HG03196 (cell line): Measurements from ENCODE around the gene TSPY9.
"Not testable (repeated sequence)": the region's sequence is repeated elsewhere in the genome, so short reads cannot be mapped to it uniquely, and the experiment has no call there.

ENCODE experiments used
- ATAC-seq: cut with Tn5 transposase; IDR thresholded peaks from one replicate; pipeline ENCODE4 v1.9.1; 2021; ENCODE audit not compliant: unreplicated experiment

TSPY9 gene, protein sequence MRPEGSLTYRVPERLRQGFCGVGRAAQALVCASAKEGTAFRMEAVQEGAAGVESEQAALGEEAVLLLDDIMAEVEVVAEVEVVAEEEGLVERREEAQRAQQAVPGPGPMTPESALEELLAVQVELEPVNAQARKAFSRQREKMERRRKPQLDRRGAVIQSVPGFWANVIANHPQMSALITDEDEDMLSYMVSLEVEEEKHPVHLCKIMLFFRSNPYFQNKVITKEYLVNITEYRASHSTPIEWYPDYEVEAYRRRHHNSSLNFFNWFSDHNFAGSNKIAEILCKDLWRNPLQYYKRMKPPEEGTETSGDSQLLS

DNA sequence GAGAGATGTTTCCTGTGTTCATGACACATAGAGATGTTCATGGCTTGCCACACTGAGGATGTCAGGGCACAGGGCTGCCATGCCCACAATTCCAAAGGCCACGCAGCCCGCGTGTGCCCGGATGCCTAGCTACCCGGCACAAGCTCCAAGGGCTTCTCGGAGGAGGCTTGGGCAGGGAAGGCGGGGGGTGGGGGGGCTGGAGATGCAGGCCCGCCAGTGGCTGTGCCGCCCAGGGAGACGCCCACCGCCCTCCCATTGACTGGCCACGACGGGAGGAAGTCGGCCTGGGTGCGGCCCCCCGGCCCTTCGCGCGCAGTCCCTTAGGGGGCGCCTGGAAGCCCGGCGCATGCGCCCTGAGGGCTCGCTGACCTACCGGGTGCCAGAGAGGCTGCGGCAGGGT is at the start of gene TSPY9:
Gene TSPY9, plus strand, starts transcription at position 301 of the 400 bp plus-strand sequence. Its CDS starts 46 bp downstream, at position 347.
- ATAC-seq, result not testable (repeated sequence)

DNA sequence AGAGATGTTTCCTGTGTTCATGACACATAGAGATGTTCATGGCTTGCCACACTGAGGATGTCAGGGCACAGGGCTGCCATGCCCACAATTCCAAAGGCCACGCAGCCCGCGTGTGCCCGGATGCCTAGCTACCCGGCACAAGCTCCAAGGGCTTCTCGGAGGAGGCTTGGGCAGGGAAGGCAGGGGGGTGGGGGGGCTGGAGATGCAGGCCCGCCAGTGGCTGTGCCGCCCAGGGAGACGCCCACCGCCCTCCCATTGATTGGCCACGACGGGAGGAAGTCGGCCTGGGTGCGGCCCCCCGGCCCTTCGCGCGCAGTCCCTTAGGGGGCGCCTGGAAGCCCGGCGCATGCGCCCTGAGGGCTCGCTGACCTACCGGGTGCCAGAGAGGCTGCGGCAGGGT is 20.4 kb upstream of the TSPY9 start, which contains the start of gene TSPY1:
Gene TSPY1, plus strand, starts transcription at position 301 of the 400 bp plus-strand sequence. Its CDS starts 46 bp downstream, at position 347.
- ATAC-seq, result not testable (repeated sequence)

DNA sequence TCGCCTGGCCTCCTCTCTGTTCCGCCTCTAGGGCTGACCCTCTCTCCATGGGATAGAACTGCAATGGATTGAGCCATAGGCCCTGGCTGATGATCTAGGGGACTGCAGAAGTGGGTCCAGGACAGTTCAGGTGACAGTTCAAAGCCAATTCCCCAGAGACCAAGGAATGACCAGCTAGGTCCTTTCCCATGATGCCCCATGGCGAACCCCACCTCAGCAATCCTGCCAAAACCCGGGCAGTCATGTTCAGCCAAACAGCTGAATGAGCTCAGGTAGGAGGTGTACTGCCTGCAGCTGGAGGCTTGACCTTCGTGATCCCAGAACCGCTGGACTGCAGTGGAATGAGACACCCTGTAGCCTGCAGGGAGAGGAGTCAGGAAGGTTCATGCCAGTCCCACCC is 17.3 kb downstream of the TSPY9 start:
- not testable (repeated sequence) for ATAC-seq

DNA sequence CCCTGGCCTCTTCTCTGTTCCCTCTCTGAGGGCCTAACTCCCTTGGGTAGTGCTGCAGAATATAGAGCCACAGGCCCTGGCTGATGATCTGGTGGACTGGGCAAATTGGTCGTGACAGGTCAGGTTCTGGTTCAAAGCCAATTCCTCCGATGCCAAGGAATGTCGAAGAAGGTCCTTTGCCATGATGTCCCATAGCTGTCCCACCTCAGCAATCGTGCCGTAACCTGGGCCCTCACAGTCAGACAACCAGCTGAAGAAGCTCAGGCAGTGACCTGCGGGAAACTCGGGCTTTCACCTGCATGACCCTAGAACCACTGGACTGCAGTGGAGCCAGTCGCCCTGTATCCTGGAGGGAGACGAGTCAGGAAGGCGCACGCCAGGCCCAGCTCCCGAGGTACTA is 29.2 kb downstream of the TSPY9 start:
- not testable (repeated sequence) for ATAC-seq

DNA sequence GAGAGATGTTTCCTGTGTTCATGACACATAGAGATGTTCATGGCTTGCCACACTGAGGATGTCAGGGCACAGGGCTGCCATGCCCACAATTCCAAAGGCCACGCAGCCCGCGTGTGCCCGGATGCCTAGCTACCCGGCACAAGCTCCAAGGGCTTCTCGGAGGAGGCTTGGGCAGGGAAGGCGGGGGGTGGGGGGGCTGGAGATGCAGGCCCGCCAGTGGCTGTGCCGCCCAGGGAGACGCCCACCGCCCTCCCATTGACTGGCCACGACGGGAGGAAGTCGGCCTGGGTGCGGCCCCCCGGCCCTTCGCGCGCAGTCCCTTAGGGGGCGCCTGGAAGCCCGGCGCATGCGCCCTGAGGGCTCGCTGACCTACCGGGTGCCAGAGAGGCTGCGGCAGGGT is 40.5 kb downstream of the TSPY9 start, which contains the start of gene TSPY10:
Gene TSPY10, plus strand, starts transcription at position 301 of the 400 bp plus-strand sequence. Its CDS starts 46 bp downstream, at position 347.
- not testable (repeated sequence) for ATAC-seq
